Parathyroid adenoma (tissue), 2 donors: ENCODE measurements around the gene LMO1.

Experiments
- H2AFZ ChIP-seq: fragments of 300-600 bp; sonication (generic); one replicate; pipeline ENCODE4 v1.7.0; 2017; ENCODE audit warnings: antibody characterized with exemption, mild to moderate bottlenecking
- H3K27ac ChIP-seq: fragments of 300-600 bp; sonication (generic); one replicate; pipeline ENCODE4 v1.7.0; 2017
- H3K27me3 ChIP-seq: fragments of 300-600 bp; sonication (generic); one replicate; pipeline ENCODE4 v1.7.0; 2017; ENCODE audit warnings: low read length; ENCODE audit not compliant: control insufficient read depth, insufficient read depth
- H3K36me3 ChIP-seq: fragments of 300-600 bp; sonication (generic); one replicate; pipeline ENCODE4 v1.7.0; 2017; ENCODE audit warnings: low read length; ENCODE audit not compliant: control insufficient read depth, insufficient read depth
- H3K4me1 ChIP-seq: fragments of 300-600 bp; sonication (generic); one replicate; pipeline ENCODE4 v1.7.0; 2017; ENCODE audit warnings: control low read depth
- H3K4me2 ChIP-seq: fragments of 300-600 bp; sonication (generic); one replicate; pipeline ENCODE4 v1.7.0; 2017; ENCODE audit warnings: low read length
- H3K4me3 ChIP-seq: fragments of 300-600 bp; sonication (generic); one replicate; pipeline ENCODE4 v1.7.0; 2017; ENCODE audit warnings: low read depth, low read length
- H3K79me2 ChIP-seq: fragments of 300-600 bp; sonication (generic); one replicate; pipeline ENCODE4 v1.7.0; 2017; ENCODE audit warnings: control low read depth
- H3K9ac ChIP-seq: fragments of 300-600 bp; sonication (generic); one replicate; pipeline ENCODE4 v1.7.0; 2017; ENCODE audit warnings: mild to moderate bottlenecking
- H3K9me3 ChIP-seq: fragments of 300-600 bp; sonication (generic); one replicate; pipeline ENCODE4 v1.7.0; 2017; ENCODE audit warnings: low read length; ENCODE audit not compliant: control insufficient read depth
- CTCF ChIP-seq: fragments of 300-600 bp; sonication (generic); IDR thresholded peaks from one replicate; pipeline ENCODE4 v1.7.0; 2017; ENCODE audit warnings: antibody characterized with exemption, mild to moderate bottlenecking
- donor health status: primary hyperparathyroidism.

Gene LMO1

DNA sequence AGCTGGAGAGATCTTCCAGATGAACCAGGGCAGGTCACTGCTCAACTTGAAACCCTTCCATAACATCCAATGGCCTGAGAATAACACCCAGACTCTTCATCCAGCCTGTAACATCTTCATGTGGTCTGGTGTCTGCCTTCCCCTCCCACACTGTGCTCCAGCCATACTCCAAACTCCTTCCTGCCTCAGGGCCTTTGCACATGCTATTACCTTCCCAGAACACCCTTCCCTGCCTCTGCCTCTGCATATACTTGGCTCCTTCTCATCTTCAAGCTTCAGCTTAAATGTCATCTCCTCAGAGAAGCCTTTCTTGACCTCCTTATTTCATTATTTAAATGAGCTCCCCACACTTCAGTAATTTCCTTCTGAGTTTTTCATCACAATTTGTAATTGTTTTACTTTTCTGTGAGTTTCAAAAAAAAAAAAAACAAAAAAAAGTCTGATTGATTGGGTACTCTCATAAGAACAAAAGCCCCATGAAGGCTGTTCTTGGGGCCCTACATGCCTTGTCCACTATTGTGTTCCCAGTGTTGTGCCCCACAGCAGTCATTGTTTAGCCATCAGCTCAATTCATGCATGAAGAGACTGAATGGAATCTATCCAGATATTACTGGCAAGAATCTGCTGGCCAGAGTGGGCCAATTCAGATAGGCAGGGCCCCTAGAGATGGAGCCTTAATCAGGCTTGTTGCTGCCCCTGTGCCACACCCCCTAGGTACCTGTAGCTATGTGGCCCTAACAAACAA, 22.1 kb downstream of the LMO1 start:
- H3K36me3 ChIP-seq, result no peaks in the 10 kb centered on the region
- no peak overlapping the region for H3K4me2 ChIP-seq
- no peaks in the 10 kb centered on the region for H3K27me3 ChIP-seq
- no peak overlapping the region for H2AFZ ChIP-seq
- H3K27ac ChIP-seq, result no peak overlapping the region
- no peaks in the 10 kb centered on the region for H3K4me1 ChIP-seq
- H3K9ac ChIP-seq, result no peak overlapping the region
- no peaks in the 10 kb centered on the region for H3K9me3 ChIP-seq
- no peaks in the 10 kb centered on the region for H3K79me2 ChIP-seq
- no peak for TF ChIP-seq CTCF
- H3K4me3 ChIP-seq, result no peak overlapping the region

DNA sequence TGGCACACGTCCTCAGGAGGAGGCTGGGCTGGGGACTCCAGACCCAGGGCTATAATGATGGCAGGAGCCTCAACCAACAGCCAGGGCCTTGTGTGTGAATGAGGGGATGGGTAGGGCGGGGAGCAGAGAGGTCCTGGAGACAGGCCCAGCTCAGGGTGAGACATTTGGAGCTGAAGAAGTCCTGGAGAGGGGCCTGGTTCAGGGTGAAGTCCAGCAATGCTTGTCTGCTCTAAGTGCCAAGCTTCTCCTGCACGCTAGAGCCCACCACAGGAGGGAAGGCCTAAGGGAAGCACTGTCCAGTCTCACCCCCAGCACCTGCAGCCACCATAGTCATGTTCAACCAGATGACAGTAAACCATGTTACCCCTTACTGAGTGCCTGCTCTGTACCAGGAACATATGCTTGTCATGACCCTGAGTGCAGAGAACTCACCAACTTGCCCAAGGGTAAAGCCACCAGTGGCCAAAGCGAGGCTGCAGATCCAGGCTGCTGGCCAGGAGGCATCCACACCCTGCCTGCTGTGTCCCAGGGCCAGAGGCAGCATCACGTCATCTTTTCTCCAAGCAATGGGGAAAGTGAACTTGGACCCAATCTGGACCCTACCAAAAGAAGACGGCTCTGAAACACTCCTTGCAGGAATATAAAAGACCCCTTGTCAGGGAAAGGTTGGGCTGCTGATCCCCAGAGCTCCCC, 24.0 kb downstream of the LMO1 start:
- Histone ChIP-seq H2AFZ (no peak overlapping the region), H3K4me3 (no peak overlapping the region), H3K9ac (no peak overlapping the region), H3K9me3 (no peaks in the 10 kb centered on the region), H3K4me1 (no peaks in the 10 kb centered on the region), H3K79me2 (no peaks in the 10 kb centered on the region), H3K36me3 (no peaks in the 10 kb centered on the region), H3K27me3 (no peaks in the 10 kb centered on the region), H3K27ac (no peak overlapping the region), H3K4me2 (no peak overlapping the region)
- no peak for TF ChIP-seq CTCF

DNA sequence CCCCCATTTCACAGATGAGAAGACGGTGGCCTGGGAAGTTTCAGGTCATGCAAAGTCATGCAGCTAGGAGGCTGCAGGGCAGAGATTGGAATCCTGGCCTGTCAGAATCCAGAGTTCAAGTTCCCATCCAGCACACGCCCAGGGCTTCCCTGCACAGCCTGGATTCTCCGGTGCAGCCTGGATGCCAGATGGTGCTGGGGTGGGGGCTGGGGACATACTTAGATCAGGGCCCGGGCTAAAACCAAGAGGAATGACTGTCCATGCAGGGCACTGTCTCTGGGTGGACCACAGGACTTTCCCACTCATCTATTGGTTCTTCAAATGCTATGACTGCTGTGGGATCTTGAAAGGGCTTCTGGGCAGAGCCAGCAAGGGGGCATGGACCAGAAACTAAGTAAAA, 24.6 kb downstream of the LMO1 start:
- Histone ChIP-seq H3K27me3 (no peaks in the 10 kb centered on the region), H3K27ac (no peak overlapping the region), H3K9me3 (no peaks in the 10 kb centered on the region), H3K79me2 (no peaks in the 10 kb centered on the region), H3K4me1 (no peaks in the 10 kb centered on the region), H3K4me3 (no peak overlapping the region), H3K36me3 (no peaks in the 10 kb centered on the region), H3K4me2 (no peak overlapping the region), H2AFZ (no peak overlapping the region), H3K9ac (no peak overlapping the region)
- no peak for TF ChIP-seq CTCF

GRCh38 chr11:8237453-8237852, 26.2 kb downstream of the LMO1 start:
- no peak for TF ChIP-seq CTCF
- Histone ChIP-seq H3K36me3 (no peaks in the 10 kb centered on the region), H2AFZ (no peak overlapping the region), H3K9me3 (no peaks in the 10 kb centered on the region), H3K4me2 (no peak overlapping the region), H3K4me1 (no peaks in the 10 kb centered on the region), H3K4me3 (no peak overlapping the region), H3K27me3 (no peaks in the 10 kb centered on the region), H3K79me2 (no peaks in the 10 kb centered on the region), H3K9ac (no peak overlapping the region), H3K27ac (no peak overlapping the region)
